Endodermal cell (in vitro differentiated cells): ENCODE results near the gene AFF1. TPM values are rescaled to one million over a fixed set of nuclear protein-coding genes. Genes with fewer than 3 reads are reported as not detected.
"Not testable (repeated sequence)": the region's sequence is repeated elsewhere in the genome, so short reads cannot be mapped to it uniquely, and the experiment has no call there.

Experiments
- DNase-seq: peaks from one replicate; pipeline ENCODE4 v3.0.0-alpha.2; 2017
- H3K27ac ChIP-seq: 2 replicates; pipeline ENCODE4 v1.5.1; 2013; ENCODE audit warnings: mild to moderate bottlenecking, low read depth, low read length, moderate library complexity
- H3K27me3 ChIP-seq: 2 replicates; pipeline ENCODE4 v1.6.1; 2013; ENCODE audit warnings: mild to moderate bottlenecking, low read length, moderate library complexity; ENCODE audit not compliant: insufficient read depth, control insufficient read depth, poor library complexity, severe bottlenecking
- H3K36me3 ChIP-seq: 2 replicates; pipeline ENCODE4 v1.7.0; 2013; ENCODE audit warnings: mild to moderate bottlenecking, low read length, moderate library complexity; ENCODE audit not compliant: control insufficient read depth, insufficient read depth
- H3K4me1 ChIP-seq: one replicate; pipeline ENCODE4 v1.7.0; 2013; ENCODE audit warnings: low read length; ENCODE audit not compliant: control insufficient read depth, insufficient read depth
- H3K4me3 ChIP-seq: 2 replicates; pipeline ENCODE4 v1.5.1; 2013; ENCODE audit warnings: mild to moderate bottlenecking, low read length, moderate library complexity
- H3K9ac ChIP-seq: 2 replicates; pipeline ENCODE4 v1.6.1; 2013; ENCODE audit warnings: mild to moderate bottlenecking, low read length, moderate library complexity; ENCODE audit not compliant: poor library complexity, severe bottlenecking; ENCODE audit errors: extremely low read depth
- H3K9me3 ChIP-seq: 2 replicates; pipeline ENCODE4 v1.6.1; 2013; ENCODE audit warnings: mild to moderate bottlenecking, low read length, moderate library complexity; ENCODE audit not compliant: control insufficient read depth
- H3K27ac Mint-ChIP-seq: 2 replicates; pipeline ENCODE4 v1.8.0; 2020; ENCODE audit warnings: mixed read lengths
- H3K27me3 Mint-ChIP-seq: 2 replicates; pipeline ENCODE4 v1.8.0; 2021; ENCODE audit warnings: mild to moderate bottlenecking, mixed read lengths; ENCODE audit not compliant: insufficient read depth
- H3K36me3 Mint-ChIP-seq: 2 replicates; pipeline ENCODE4 v1.8.0; 2020; ENCODE audit warnings: low read depth, mixed read lengths
- H3K4me1 Mint-ChIP-seq: 2 replicates; pipeline ENCODE4 v1.8.0; 2020; ENCODE audit warnings: mixed read lengths
- H3K4me3 Mint-ChIP-seq: 2 replicates; pipeline ENCODE4 v1.8.0; 2020; ENCODE audit warnings: mild to moderate bottlenecking, moderate library complexity, mixed read lengths
- H3K9me3 Mint-ChIP-seq: 2 replicates; pipeline ENCODE4 v1.8.0; 2020; ENCODE audit warnings: mild to moderate bottlenecking, mixed read lengths
- WGBS, 2 experiments: methylation state at CpG; one replicate each; pipeline versions ENCODE4 v1.1.5 to v1.1.7; 2013; ENCODE audit warnings: missing lambda C conversion rate in 2 of 2, mixed read lengths in 1 of 2; ENCODE audit not compliant: insufficient coverage in 1 of 2, insufficient read length in 1 of 2; 5-methylcytosine and 5-hydroxymethylcytosine counted together
- total RNA-seq, 2 donors: library from RNA; stranded (reverse); fragmentation: NEBNext Ultra II Directional in 1 of 2; extraction: Animal tissue kit (Norgen Biotek cat#: 25700) in 1 of 2; gene quantifications; 2 replicates in 1 of 2; 3 replicates in 1 of 2; pipeline ENCODE4 v1.2.1, GENCODE V29; 2021
- TF ChIP-seq, protein P1 (sequence below): fragments of 200-600 bp; sonication (generic); conservative IDR thresholded peaks from 2 replicates; pipeline ENCODE4 v1.5.0; 2021; ENCODE audit warnings: antibody characterized with exemption, mild to moderate bottlenecking

AFF1 gene
- total RNA-seq, 2 donors from 2014 or later: 134 to 171 TPM

DNA sequence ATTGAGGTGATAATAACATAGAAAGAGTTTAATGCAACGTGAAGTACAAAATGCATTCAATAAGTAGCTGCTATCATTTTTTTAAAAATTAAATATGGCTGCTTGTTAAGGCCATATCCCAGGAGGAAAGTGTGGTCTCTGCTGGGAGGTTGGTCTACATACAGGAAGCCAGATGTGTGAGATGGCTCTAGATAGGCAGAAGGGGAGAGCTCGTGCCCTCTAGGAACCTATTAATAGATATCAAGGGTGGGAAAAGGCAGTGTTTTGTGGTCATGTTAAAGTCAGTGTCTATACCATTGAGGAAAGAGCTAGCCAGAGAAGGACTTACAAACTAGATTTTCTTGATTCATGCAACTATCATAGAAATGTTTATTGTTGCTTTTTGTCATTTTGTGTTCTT is 145.2 kb downstream of the AFF1 start:
- DNase-seq: no peak
- H3K4me1 Mint-ChIP-seq: peaks cover 43% of the 10 kb centered on the region
- H3K27ac ChIP-seq: no peak overlapping the region
- whole genome bisulfite sequencing, 2 experiments: 94 to 100% methylated on average over 2 of the region's 2 CpGs
- H3K36me3 ChIP-seq: peaks cover 53% of the 10 kb centered on the region
- no peaks in the 10 kb centered on the region for H3K27me3 ChIP-seq
- H3K4me1 ChIP-seq: peaks cover 12% of the 10 kb centered on the region
- H3K4me3 ChIP-seq: no peak overlapping the region
- no peak overlapping the region for H3K9ac ChIP-seq
- no peaks in the 10 kb centered on the region for H3K9me3 ChIP-seq
- TF ChIP-seq, protein P1, sequence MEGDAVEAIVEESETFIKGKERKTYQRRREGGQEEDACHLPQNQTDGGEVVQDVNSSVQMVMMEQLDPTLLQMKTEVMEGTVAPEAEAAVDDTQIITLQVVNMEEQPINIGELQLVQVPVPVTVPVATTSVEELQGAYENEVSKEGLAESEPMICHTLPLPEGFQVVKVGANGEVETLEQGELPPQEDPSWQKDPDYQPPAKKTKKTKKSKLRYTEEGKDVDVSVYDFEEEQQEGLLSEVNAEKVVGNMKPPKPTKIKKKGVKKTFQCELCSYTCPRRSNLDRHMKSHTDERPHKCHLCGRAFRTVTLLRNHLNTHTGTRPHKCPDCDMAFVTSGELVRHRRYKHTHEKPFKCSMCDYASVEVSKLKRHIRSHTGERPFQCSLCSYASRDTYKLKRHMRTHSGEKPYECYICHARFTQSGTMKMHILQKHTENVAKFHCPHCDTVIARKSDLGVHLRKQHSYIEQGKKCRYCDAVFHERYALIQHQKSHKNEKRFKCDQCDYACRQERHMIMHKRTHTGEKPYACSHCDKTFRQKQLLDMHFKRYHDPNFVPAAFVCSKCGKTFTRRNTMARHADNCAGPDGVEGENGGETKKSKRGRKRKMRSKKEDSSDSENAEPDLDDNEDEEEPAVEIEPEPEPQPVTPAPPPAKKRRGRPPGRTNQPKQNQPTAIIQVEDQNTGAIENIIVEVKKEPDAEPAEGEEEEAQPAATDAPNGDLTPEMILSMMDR: no peak
- peak overlapping the region; percentile 1 for H3K27ac Mint-ChIP-seq
- peaks cover 24% of the 10 kb centered on the region for H3K36me3 Mint-ChIP-seq
- no peaks in the 10 kb centered on the region for H3K9me3 Mint-ChIP-seq
- H3K4me3 Mint-ChIP-seq: no peak overlapping the region
- H3K27me3 Mint-ChIP-seq: no peaks in the 10 kb centered on the region

DNA sequence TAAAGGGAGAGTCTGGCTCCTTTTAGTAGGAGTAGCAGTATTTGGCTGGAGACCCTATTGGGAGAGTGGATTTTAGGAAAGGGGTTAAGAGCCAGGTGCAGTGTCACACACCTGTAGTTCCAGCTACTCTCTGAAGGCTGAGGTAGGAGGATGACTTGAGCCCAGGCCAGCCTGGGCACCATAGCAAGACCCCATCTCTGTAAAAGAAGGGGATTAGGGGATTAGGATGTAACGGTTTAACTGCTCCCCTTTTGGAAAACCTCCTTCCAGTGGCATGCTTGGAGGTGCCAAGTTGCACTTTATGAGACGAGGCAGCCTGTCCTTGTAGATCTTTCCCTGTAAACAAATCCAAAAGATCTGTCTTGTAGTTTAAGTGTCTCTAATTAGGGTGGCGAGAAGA is 145.7 kb downstream of the AFF1 start:
- no peak overlapping the region for H3K4me3 Mint-ChIP-seq
- no peak overlapping the region for H3K9ac ChIP-seq
- H3K27ac Mint-ChIP-seq: peak overlapping the region; percentile 1
- no peaks in the 10 kb centered on the region for H3K9me3 ChIP-seq
- no peak for DNase-seq
- H3K27me3 ChIP-seq: no peaks in the 10 kb centered on the region
- WGBS, 2 experiments: 83 to 100% methylated on average over 2 to 3 of the region's 3 CpGs
- no peaks in the 10 kb centered on the region for H3K27me3 Mint-ChIP-seq
- H3K9me3 Mint-ChIP-seq: no peaks in the 10 kb centered on the region
- peaks cover 56% of the 10 kb centered on the region for H3K36me3 ChIP-seq
- peaks cover 12% of the 10 kb centered on the region for H3K4me1 ChIP-seq
- TF ChIP-seq, protein P1: no peak
- no peak overlapping the region for H3K4me3 ChIP-seq
- H3K4me1 Mint-ChIP-seq: peaks cover 40% of the 10 kb centered on the region
- peaks cover 25% of the 10 kb centered on the region for H3K36me3 Mint-ChIP-seq
- no peak overlapping the region for H3K27ac ChIP-seq

DNA sequence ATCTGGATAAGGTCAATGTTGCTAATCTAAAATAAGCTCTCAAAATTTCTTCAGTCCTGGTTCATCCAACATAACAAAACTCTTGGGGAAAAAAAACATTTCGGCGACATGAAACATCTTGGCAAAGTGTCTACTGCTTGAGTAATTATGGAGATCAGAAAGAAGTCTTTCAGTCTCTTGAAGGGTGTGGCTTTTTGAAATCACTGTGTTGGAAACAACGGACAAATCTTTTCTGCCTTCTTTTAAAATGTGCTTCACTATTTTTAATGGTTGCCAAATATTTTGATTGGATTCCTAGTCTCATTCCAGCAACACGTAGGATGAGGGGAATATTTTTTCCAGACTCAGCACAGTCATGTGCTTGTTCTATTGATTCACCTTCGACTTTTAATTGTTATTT is 147.0 kb downstream of the AFF1 start:
- Histone ChIP-seq H3K27ac (no peak overlapping the region), H3K4me1 (peaks cover 12% of the 10 kb centered on the region), H3K9me3 (no peaks in the 10 kb centered on the region), H3K36me3 (peaks cover 63% of the 10 kb centered on the region), H3K4me3 (no peak overlapping the region), H3K27me3 (no peaks in the 10 kb centered on the region), H3K9ac (no peak overlapping the region)
- TF ChIP-seq, protein P1: no peak
- WGBS, 2 experiments: 94 to 96% methylated on average over 4 to 5 of the region's 5 CpGs
- peaks cover 38% of the 10 kb centered on the region for H3K36me3 Mint-ChIP-seq
- no peaks in the 10 kb centered on the region for H3K27me3 Mint-ChIP-seq
- H3K4me3 Mint-ChIP-seq: no peak overlapping the region
- no peaks in the 10 kb centered on the region for H3K9me3 Mint-ChIP-seq
- H3K27ac Mint-ChIP-seq: peak overlapping the region; percentile 68
- DNase-seq: no peak
- H3K4me1 Mint-ChIP-seq: peaks cover 42% of the 10 kb centered on the region

DNA sequence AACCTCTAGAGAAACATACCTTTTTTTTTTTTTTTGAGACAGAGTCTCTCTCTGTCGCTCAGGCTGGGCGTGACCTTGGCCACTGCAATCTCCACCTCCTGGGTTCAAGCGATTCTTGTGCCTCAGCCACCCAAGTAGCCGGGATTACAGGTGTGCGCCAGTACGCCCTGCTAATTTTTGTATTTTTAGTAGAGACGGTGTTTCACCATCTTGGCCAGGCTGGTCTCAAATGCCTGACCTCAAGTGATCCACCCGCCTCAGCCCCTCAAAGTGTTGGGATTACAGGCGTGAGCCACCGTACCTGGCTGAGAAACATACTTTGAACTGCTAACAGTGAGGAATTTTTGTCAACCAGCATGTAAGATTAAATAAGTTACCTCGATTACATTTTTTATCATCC is 150.9 kb downstream of the AFF1 start:
- H3K4me3 ChIP-seq, H3K27me3 ChIP-seq, H3K27ac Mint-ChIP-seq, H3K9me3 Mint-ChIP-seq, H3K9me3 ChIP-seq, H3K27me3 Mint-ChIP-seq, H3K4me3 Mint-ChIP-seq, H3K9ac ChIP-seq, DNase-seq, H3K4me1 ChIP-seq, H3K27ac ChIP-seq: not testable (repeated sequence)
- WGBS, 2 experiments: 93 to 96% methylated on average over 7 to 11 of the region's 11 CpGs
- Mint-ChIP-seq H3K36me3 (peaks cover 57% of the 10 kb centered on the region), H3K4me1 (peaks cover 25% of the 10 kb centered on the region)
- peaks cover 84% of the 10 kb centered on the region for H3K36me3 ChIP-seq
